Left kidney (tissue), 2 donors: ENCODE results near the gene TWIST1. TPM values are rescaled to one million over a fixed set of nuclear protein-coding genes. Genes with fewer than 3 reads are reported as not detected.

Experiments used
- DNase-seq: peaks from one replicate; pipeline ENCODE4 v3.0.0-alpha.2; 2013
- polyA plus RNA-seq: library from polyadenylated mRNA; unstranded; fragments of 120-200 nt; gene quantifications from one replicate; pipeline ENCODE4 v1.2.1, GENCODE V29; 2013; ENCODE audit not compliant: insufficient read length

The TWIST1 gene
- polyA plus RNA-seq, 1 donor, result 6.6 TPM

DNA sequence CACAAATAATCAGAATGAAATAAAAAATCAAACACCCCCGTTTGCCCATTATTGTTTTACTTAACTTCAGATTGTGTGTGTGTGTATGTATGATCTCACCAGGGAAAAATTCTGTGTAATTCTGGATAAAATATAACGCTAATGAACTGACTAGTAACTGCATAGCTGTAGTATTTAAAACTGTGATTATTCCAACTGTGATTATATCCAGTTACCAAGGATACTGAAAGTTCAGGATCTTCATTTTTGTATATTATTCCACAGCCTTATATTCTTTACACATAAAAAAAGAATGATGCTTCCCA lies 2.9 kb downstream of the TWIST1 start:
- DNase-seq, result no peak

DNA sequence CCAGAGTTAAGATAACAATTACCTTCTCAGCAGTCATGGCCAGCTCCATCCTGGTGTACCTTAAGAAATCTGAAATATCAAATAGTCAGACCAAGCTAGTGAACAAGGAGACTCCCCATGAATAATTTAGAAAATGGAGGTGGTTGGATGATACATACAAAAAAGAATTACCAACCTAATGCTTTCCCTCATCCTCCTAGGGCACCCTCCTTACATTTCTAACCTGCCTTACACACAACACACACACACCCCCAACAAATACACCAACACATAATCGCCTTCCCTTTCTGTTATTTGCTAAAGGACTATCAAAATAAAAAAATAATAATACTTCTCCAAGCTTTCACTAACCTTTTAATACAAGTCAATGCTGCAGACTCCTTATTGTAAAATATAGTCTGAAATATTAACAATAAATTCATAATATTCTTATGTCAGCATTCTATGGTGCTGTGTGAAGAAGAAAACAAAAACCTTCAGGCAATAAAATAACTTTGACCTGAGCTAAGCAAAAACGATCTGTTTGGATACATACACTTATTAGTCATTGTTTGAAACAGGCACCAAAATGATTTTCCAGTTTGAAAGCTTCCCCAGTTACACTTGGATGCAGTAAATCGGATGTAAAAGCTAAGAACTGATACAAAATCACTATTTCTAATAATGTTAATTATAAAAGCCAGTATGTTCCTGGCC lies 3.4 kb downstream of the TWIST1 start:
- DNase-seq, result no peak

DNA sequence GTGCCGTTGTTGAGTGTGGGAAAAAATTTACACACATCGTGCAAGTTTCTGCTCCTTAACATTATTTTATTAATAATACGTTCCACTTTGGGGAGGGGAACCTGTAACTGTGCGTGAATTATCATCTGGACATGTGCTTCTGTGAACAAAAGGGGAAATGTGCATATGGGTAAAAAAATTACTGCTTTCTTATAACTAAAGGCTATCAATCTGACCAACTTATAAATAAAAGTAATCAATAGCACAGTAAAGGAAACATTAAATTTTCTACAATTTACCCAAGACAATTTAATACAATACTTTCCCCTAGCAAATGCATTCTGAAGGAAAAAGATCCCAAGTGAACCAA lies 4.5 kb downstream of the TWIST1 start:
- no peak for DNase-seq

DNA sequence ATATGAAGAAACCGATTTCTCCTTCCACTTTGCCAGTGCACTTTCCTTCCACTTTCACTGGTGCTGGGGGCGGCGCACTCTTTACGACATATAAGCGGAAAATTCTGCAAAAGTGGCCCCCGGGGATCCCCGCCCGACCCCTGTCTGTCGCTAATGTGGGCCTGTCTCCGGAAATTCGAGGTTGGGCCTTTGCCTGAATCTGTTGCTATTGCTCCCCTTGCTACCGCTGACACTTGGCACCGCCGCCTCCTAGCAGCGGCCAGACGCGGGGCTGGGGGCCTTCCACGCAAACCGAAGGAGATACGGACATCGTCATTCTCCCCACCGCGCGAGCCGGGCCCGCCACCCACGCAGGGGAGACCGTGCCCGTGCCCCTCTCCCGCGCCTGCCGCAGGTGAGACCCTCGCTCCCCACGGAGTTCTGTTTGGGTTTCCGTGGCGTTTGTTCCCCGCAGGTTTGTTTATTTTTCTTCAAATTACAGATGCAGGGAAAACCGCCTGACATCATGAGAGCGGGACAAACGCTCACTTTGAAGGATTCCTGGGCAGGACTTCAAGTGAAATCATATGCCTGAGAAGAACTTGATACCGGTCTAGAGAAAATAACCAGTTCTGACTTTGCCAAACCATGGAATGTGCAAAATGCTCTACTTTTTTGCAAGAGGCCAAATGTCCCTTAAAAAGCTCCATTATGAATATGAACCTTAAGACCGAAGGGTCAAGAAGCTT lies 5.0 kb downstream of the TWIST1 start:
- no peak for DNase-seq

DNA sequence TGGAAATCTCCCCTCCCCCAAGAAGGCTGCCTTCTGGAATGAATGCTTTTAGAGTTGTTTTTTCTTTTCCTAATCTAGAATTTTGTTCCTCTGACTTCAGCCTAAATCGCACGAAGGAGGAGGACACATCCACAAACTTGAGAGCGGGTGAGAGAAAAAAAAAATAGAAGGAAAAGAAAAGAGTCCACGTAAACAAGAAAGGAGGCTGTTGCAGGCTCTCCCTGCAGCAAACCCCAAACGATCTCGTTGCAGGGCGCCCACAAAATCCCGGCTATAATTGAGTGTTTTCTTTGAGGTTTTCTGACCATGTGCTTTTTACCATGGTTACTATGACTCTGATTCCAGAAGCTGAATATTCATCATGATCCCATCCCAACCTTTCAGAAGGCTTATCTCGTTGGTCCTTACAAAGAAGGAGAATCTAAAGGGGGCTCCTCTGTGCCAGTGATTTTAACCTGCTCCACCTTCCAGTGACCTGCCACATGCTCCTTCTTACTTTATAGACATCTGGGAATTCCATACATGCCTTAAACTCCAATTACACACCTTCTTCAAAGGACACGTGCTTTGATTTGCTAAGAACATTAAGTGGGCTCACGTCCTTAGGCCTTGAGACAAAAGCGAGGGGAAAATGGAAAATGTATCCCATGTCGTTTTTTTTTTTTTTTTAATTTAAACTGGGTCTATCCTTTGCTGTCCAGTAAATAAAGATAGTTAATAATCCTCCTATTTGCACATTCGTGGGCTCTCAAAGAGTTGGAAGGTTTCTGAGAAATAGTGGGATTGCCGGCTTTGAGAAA lies 5.8 kb downstream of the TWIST1 start:
- no peak for DNase-seq

DNA sequence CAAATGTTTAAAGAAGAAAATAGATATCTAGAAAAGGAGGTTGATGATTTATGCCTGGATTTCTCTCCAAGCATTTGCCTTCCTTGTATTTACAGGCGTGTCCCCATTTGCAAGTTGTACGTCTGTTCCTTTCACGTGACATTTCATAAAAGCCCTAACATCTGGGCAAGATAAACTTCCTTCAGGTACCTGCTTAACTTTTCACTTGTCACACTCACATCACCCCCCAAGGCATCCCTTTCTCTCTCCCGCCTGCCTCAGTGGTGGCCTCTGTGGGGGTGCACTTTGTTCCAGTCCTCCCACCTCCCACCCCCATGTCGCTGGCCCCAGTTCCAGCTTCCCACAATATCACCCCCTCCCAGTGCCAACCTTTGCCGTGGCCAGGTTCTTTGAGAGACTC lies 6.7 kb downstream of the TWIST1 start:
- DNase-seq, result no peak

DNA sequence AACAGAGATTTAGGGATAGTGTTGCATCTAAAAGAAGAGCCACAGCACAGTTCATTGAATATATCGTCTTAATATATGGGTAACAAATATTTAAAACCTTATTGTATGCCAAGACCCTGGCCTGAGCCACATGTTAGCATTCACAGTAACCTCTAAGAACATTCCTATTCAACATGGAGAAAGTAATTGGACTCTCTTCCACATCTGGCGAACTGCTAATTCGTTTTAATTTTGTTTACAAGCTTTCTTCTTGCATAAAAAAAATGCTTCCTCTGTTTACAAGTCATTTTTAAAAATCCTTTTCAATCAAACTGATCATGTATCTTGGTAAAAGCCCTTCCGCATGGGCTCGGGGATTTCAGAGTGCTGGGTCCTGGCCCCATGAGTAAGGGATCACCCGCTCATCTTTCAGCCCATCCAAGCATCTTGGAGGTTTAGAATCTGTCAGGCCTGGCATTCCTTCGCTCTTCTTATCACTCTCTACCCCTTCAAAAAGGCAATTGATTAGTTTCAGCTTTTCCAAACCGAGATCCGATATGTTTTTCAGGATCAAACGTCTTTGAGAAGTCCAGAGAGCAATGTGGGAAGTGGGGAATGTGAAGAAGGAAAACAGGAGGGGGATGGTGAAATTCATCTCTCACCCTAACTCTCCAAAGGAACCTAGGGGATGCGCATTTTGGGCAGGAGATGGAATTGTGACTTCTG lies 7.3 kb downstream of the TWIST1 start:
- DNase-seq, result no peak

DNA sequence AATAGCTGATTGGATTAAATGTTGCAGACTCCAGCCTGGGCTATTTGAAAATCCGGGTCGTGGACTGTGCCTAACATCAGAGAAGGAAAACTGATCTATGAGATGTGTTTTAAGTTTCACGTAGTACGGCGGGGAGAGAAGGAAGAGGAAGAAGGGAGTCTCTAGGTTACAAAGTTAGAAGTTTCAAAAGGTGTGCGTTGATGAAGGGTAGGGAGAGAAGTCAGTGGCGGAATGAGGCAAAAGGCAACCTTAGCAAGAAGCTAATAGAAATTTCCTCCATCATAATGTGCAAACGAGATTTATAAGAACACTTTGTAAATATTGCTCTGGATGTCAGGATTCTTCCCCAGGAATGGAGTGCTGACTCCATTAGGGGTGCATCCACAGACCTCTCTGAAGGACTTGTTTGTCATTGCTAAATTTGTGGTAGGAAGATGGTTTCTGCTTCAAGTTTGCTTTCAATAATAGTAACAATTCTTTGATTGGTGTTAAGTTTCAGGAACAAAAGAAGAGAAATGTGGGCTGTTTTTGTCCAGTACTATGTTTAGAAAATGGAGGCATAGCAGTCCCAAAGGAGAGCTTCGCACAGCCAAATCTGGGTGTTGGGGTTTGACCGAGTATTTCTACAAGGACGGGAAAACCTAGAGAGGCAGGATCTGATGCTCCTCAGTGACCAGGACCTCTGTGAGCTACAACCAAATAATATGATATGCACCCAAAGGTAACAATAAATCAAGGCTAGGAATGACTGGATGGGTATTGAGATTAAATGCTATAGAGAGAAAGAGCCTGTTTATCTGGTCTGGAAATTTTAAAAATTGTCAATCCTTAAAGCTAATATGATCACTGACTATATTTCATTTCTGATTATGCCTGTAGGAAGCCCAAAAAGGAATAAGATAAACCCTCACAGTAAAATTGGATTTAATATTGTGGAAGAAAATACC lies 8.2 kb downstream of the TWIST1 start:
- DNase-seq, result no peak

DNA sequence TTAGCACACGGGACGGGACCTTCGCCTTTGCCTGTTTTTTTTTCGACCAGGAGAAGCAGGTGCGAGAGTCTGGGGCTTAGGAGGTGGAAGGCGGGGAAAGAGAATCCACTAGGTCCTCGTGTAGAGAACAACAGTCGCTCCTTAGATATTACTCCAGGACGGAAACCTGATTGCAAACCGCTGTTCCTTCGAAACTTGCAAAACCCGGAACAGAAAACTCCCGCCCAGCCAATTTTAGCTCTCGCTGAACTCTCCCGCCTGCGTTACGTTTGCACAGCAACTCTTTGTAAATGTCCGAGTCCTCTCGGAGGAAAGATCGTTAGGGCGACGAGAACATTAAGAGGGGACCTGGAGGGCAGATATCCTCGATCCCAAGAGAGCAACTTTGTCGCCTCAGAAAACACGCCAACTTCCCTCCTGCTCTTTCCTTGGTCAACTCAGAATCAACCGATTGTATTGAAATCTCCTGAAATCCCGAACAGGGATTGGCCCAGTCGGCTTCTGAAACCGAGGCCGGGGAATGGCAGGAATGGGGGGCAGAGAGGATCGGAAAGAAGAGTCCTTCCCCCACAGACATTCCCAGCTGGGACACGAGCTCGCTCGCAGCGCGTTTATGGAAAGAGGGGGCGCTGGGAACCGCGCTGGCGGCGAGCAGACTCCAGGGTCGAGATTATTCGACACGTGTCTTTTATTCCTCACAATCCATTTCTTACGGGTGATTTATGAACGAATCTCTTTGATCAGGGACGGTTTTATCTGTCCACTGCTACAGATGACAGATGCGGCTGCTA lies 9.9 kb downstream of the TWIST1 start:
- DNase-seq, result no peak

DNA sequence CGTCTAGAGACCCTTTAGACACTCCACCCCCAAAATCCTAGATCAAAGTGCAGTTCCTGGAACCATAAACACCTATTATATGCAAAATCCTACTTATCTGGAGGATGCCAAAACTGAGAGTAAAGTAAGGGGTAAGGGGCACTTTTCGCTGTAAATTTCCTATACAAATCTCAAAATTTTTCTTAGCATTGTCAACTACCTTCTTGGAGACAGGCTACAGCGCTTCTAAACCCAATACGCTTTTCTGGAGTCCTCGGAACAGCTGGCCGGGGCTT lies 10.4 kb downstream of the TWIST1 start:
- DNase-seq, result no peak

DNA sequence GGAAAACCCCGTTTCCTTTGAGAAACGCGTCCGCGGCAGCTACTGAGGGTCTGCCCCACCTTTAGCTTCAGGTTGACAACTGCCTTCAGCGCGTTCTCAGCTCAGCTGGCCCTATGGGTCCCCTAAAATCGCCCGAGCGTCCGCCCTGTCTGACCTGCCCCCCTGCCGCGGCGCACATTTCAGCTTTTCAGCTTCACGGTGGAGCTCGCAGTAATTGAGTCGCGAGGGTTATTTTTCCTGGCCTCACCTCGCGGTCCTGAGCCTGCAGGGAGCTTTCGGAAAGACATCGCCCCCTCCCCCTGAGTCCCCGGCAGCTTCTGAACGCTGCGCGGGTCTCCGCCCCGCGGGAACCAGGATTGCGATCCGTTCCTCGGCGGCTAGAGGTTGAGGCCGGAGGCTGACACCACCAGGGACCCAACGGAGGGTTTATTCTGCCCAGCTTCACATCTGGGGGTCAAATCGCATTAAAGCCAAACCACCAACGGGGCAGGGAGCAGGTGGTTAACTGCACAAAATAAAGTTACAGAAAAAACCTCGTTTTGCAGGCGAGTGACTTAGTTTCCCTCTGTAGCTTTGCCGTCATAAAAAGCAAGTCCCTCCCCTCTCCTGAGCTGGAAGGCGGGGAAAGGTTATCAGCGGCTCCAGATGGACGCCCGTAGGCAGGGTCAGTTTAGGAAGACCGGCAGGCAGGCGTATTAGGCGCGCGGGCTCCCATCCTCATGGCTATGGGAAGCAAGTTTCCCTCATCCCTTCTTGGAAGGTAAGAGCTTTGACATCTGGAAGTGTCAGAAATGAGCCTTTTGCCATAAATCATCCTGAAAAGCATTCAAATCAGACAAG lies 11.0 kb downstream of the TWIST1 start:
- DNase-seq, result no peak

DNA sequence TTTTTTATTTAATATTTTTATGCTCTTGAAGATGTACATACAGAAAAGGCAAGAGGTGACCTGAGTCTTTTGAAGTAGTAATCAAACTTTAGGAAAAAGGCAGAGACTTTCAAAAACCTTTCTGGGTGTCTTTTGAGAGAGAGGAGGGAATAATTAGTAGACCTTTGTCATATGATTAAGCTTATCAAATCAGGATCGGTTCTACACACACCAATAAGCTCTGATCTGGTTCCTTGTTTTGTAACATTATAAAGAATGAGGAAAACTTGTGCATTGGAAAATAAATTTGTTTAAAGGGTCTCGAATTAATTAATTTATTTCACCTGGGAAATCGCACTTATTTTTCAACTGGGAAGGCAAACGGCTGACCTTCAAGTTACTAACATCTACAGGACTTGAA lies 11.9 kb downstream of the TWIST1 start:
- no peak for DNase-seq

DNA sequence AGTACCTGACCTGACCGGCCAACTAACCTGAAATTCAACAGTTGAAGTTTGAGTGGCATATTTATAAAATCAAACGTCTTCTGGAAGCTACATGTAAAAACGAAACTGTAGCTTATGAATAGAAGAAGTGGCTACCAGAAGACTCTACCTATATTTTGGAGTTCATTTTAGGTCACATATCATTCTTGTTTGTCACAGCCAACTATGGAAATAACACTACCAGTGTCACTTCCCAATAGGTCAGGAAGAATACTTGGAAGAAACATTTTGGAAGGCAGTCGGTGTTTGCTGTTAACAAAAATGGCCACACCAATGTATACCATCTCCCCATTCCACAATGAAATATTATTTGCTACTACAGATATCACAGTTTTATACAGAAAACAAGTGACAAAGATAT lies 12.6 kb downstream of the TWIST1 start:
- DNase-seq, result no peak

DNA sequence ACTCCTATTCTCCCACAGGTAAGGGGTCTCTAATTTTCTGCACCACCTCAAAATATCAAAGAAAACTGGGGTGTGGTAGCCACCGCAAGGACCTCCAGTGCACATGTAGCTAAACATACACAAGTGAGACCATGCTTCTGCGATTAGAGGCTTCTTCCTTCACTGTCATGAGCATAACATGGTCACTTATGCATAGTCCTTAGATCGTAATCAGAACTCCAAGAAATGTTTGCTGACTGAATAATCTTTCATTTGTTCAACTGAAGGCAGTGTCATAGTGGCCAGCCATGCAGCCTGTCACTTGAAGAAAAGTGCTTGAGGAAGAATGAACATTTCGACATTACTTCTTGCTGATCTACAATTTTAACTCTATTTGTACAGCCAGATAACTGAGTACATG lies 14.6 kb downstream of the TWIST1 start:
- no peak for DNase-seq

DNA sequence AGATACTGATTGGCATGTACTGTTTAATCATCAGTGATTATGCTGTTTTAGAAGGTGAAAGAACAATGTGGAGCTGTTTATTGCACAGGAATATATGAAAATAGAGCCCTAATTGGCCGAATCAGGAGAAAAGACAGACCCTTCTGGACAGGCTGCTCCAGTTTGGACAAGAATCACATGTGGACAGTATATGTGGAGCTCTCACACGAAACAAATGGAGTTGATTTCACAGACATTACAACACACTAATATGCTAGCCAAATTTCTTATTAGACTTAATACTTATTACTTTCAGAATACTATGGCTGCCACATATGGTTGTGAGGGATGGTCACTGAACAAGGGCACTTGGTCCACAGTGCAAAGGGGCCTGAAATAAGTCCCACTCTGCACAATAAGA lies 15.5 kb downstream of the TWIST1 start:
- no peak for DNase-seq

DNA sequence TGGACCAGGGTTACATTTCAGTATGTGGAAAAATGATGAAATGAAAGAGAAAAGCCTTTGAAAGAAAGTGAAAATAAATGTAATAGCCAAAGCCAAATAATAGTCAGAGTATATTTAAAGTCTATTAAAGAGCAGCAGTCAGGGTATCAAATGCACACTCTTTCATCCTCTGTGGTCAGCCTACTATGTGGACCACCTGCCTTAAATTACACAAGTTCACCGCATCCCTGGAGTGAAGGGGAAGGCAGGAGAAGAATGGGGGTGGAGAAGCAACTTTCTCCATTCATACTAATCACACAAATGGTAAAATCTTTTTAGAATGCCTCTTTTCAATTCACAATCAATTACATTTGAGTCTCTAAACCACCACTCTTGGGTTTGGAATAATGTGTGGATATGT lies 16.0 kb downstream of the TWIST1 start:
- no peak for DNase-seq

DNA sequence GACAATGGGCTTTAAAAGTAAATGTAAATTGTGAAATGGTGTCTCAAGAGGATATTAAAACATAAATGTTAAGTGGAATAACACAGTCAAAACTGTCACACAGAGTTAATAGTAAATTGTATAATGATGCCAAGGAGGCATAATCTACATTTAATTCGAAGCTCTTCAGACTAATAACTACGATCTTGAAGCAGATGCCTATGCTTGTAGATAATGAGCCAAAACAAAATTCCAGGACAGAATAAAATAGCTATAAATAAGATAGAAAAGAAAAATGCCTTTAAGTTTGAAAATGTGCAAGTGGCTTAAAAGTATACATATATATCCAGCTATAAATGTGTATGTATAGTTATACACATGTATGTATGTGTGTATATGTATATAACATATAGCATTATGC lies 17.5 kb downstream of the TWIST1 start:
- no peak for DNase-seq

DNA sequence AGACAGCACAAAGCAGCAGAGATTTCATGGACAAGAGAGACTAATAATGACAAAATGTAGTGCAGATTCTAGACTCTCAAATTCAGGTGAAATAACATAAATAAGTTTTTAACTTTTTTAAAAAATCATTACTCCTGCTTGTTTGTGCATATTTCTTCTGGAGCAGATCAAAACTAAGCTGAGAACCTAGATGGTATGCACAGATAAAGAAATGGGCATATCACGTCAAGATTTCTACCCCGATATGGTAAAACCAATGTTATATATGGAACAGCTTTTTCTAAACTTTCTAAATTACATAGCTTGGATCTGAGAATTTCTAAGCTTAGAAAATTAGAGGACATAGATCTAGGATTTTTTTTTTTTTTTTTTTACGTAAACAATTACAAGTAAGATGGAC lies 18.2 kb downstream of the TWIST1 start:
- DNase-seq, result no peak

DNA sequence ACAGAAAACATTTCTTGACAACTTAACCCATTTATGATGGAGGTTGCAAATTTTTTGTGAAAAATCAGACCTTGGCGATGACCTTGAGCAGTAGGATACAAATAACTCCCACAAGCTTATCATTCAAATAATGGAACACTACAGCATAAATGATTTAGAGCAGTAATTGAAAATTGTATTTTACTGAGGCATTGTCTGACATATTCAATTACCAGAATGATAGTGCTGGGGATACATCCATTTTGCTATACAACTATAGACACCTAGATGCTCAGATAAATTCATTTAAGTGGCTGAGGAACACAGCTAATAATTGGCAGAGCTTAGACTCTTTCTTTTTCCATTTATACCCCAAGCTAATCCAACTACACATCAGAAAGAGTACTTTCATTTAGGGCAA lies 18.9 kb downstream of the TWIST1 start:
- DNase-seq, result no peak
